DND-41 (cell line): ENCODE measurements around the gene ADGRD2.

ENCODE experiments used
- ATAC-seq: fragments of 200-7000 bp; cut with Tn5 transposase; 3 replicates; pipeline ENCODE4 v1.9.1; 2021; ENCODE audit warnings: low read depth; ENCODE audit not compliant: insufficient read depth
- DNase-seq: peaks from one replicate; pipeline ENCODE4 v3.0.0-alpha.2; 2020
- H2AFZ ChIP-seq: 2 replicates; pipeline ENCODE4 v1.6.0; 2012; ENCODE audit warnings: low read depth, low read length
- H3K27ac ChIP-seq: 2 replicates; pipeline ENCODE4 v1.5.1; 2012; ENCODE audit warnings: low read length, inconsistent platforms
- H3K27me3 ChIP-seq: fragments of 200-600 bp; sonication (generic); 2 replicates; pipeline ENCODE4 v1.6.0; 2012; ENCODE audit warnings: low read length, mild to moderate bottlenecking, inconsistent platforms; ENCODE audit not compliant: insufficient read depth, poor library complexity
- H3K36me3 ChIP-seq: 2 replicates; pipeline ENCODE4 v1.5.1; 2012; ENCODE audit warnings: low read length, inconsistent platforms; ENCODE audit not compliant: insufficient read depth
- H3K4me1 ChIP-seq: 2 replicates; pipeline ENCODE4 v1.5.1; 2012; ENCODE audit warnings: mild to moderate bottlenecking, low read length; ENCODE audit not compliant: insufficient read depth
- H3K4me2 ChIP-seq: 2 replicates; pipeline ENCODE4 v1.6.0; 2012; ENCODE audit warnings: mild to moderate bottlenecking, moderate library complexity, low read length, inconsistent platforms; ENCODE audit not compliant: insufficient read depth
- H3K4me3 ChIP-seq, 2 experiments: fragments of 200-600 bp in 1 of 2; shearing (Covaris generic) in 1 of 2; 2 replicates each; pipeline ENCODE4 v1.5.1; 2012 to 2016; ENCODE audit warnings: inconsistent platforms in 2 of 2, low read length in 2 of 2, mild to moderate bottlenecking in 2 of 2, low read depth in 1 of 2, moderate library complexity in 1 of 2
- H3K79me2 ChIP-seq: 2 replicates; pipeline ENCODE4 v1.6.0; 2012; ENCODE audit warnings: low read length, inconsistent platforms; ENCODE audit not compliant: insufficient read depth
- H3K9ac ChIP-seq: 2 replicates; pipeline ENCODE4 v1.6.0; 2012; ENCODE audit warnings: low read depth, mild to moderate bottlenecking, inconsistent platforms, low read length, moderate library complexity
- H3K9me3 ChIP-seq: 2 replicates; pipeline ENCODE4 v1.5.1; 2012; ENCODE audit warnings: low read length, moderate library complexity, mild to moderate bottlenecking, inconsistent platforms; ENCODE audit not compliant: insufficient read depth, severe bottlenecking
- H4K20me1 ChIP-seq: 2 replicates; pipeline ENCODE4 v1.6.0; 2012; ENCODE audit warnings: low read length; ENCODE audit not compliant: insufficient read depth
- EZH2 ChIP-seq: IDR thresholded peaks from 3 replicates; pipeline ENCODE4 v1.6.1; 2012; ENCODE audit warnings: borderline replicate concordance, low read depth, mild to moderate bottlenecking, moderate library complexity, low read length, inconsistent platforms; ENCODE audit not compliant: severe bottlenecking
- TF ChIP-seq, protein P1 (sequence below): IDR thresholded peaks from 2 replicates; pipeline ENCODE4 v1.5.1; 2012; ENCODE audit warnings: borderline replicate concordance, low read length, moderate library complexity, mild to moderate bottlenecking; ENCODE audit not compliant: poor library complexity, severe bottlenecking; ENCODE audit errors: extremely low read depth

The ADGRD2 gene, protein sequence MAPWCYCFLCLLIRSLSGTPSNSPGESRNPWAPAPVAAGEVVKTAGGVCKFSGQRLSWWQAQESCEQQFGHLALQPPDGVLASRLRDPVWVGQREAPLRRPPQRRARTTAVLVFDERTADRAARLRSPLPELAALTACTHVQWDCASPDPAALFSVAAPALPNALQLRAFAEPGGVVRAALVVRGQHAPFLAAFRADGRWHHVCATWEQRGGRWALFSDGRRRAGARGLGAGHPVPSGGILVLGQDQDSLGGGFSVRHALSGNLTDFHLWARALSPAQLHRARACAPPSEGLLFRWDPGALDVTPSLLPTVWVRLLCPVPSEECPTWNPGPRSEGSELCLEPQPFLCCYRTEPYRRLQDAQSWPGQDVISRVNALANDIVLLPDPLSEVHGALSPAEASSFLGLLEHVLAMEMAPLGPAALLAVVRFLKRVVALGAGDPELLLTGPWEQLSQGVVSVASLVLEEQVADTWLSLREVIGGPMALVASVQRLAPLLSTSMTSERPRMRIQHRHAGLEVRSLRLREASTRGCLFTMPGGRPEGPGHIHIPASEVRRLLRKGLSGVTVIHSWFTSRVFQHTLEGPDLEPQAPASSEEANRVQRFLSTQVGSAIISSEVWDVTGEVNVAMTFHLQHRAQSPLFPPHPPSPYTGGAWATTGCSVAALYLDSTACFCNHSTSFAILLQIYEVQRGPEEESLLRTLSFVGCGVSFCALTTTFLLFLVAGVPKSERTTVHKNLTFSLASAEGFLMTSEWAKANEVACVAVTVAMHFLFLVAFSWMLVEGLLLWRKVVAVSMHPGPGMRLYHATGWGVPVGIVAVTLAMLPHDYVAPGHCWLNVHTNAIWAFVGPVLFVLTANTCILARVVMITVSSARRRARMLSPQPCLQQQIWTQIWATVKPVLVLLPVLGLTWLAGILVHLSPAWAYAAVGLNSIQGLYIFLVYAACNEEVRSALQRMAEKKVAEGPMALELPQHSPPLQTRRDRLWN

DNA sequence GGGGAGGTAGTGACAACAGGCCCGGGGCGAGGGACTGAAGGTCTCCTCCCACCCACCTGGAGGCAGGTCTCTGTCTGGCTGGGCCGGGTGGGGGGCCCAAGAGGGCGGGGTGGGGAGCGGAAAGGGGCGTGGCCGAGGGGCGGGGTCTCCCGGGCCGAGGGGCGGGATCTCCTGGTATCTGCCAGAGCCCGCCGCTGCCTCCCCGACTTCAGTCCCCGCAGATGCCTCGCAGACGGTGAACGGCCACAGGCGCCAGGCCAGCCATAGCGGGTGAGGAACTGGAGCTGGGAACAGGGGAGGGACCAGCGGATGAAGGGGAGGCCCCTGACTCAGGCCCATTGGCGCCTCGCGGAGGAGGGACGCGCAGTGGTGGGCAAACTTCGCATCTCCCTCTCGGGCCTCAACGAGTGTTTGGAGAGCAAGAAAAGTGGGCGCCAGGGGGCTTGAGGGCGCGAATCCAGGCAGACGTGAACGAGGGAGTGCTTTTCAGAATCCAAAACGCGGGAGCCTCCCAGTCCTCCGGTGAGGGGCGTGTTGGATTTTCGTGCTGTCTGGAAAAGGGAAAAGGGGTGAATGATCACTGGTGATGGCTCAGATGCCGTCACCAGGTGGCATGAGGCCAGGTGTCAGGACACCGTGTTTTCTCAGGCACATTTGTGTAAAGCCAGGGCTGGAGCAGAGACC lies at the start of gene ADGRD2:
ADGRD2 (plus strand) TSS at position 211 of the 684 bp plus-strand sequence. CDS start 1,216 bp downstream, outside the sequence.
- H3K36me3 ChIP-seq, result no peaks in the 10 kb centered on the region
- ATAC-seq (no peak), DNase-seq (no peak)
- H3K27me3 ChIP-seq, result no peaks in the 10 kb centered on the region
- no peak within 1 kb of the TSS for H3K4me2 ChIP-seq
- TF ChIP-seq EZH2, result no peak
- TF ChIP-seq, protein P1, sequence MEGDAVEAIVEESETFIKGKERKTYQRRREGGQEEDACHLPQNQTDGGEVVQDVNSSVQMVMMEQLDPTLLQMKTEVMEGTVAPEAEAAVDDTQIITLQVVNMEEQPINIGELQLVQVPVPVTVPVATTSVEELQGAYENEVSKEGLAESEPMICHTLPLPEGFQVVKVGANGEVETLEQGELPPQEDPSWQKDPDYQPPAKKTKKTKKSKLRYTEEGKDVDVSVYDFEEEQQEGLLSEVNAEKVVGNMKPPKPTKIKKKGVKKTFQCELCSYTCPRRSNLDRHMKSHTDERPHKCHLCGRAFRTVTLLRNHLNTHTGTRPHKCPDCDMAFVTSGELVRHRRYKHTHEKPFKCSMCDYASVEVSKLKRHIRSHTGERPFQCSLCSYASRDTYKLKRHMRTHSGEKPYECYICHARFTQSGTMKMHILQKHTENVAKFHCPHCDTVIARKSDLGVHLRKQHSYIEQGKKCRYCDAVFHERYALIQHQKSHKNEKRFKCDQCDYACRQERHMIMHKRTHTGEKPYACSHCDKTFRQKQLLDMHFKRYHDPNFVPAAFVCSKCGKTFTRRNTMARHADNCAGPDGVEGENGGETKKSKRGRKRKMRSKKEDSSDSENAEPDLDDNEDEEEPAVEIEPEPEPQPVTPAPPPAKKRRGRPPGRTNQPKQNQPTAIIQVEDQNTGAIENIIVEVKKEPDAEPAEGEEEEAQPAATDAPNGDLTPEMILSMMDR, result no peak
- no peaks in the 10 kb centered on the region for H3K9me3 ChIP-seq
- H4K20me1 ChIP-seq, result peaks cover 5% of the 10 kb centered on the region; the same call in 1 of the 2 replicates
- H3K4me3 ChIP-seq, result no peak within 1 kb of the TSS
- H3K9ac ChIP-seq, result no peak within 1 kb of the TSS
- no peak within 1 kb of the TSS for H2AFZ ChIP-seq
- no peak within 1 kb of the TSS for H3K27ac ChIP-seq
- H3K79me2 ChIP-seq, result no peaks in the 10 kb centered on the region
- no peaks in the 10 kb centered on the region for H3K4me1 ChIP-seq

DNA sequence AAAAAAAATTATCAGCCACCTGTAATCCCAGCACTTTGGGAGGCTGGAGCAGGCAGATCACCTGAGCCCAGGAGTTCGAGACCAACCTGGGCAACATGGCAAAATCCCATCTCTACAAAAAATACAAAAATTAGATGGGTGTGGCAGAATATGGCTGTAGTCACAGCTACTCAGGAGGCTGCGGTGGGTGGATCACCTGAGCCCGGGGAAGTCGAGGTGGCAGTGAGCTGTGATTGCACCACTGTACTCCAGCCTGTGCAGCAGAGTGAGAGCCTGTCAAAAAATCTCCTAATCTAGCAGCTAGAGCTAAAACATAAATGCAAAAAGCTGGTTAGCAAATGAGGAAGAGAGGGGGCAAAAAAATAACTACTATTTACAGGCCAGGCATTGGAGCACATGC lies 47.0 kb upstream of the ADGRD2 start:
- peaks cover 57% of the 10 kb centered on the region for H4K20me1 ChIP-seq
- no peaks in the 10 kb centered on the region for H3K4me1 ChIP-seq
- H3K36me3 ChIP-seq, result peaks cover 88% of the 10 kb centered on the region
- H3K27ac ChIP-seq, result no peak overlapping the region
- no peaks in the 10 kb centered on the region for H3K27me3 ChIP-seq
- no peak overlapping the region for H3K4me2 ChIP-seq
- no peak overlapping the region for H3K9ac ChIP-seq
- H3K9me3 ChIP-seq, result no peaks in the 10 kb centered on the region
- no peak for TF ChIP-seq EZH2
- TF ChIP-seq, protein P1, result no peak
- ATAC-seq (no peak), DNase-seq (no peak)
- H2AFZ ChIP-seq, result no peak overlapping the region
- H3K79me2 ChIP-seq, result peaks cover 85% of the 10 kb centered on the region
- H3K4me3 ChIP-seq, result no peak overlapping the region

DNA sequence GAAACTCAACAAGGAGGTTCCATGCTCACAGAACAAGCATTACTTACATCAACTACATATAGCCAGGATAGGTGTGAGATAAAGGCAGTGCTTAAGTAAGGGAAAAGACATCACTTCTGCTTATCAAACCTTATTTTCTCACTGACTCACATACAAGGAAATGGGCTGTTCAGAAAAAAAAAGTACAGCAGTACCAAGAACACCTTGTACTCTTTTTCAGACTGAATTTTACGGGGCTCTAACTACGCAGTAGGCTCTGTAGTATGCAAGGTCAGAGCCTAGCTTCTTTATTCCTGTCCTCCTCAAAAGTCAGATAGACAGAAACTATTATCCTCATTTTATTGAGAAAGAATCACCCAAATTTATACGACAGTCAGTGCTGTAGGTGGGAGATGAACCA lies 40.8 kb upstream of the ADGRD2 start:
- H3K79me2 ChIP-seq, result peaks cover 77% of the 10 kb centered on the region
- peaks cover 27% of the 10 kb centered on the region; the same call in 1 of the 2 replicates for H4K20me1 ChIP-seq
- no peak overlapping the region for H2AFZ ChIP-seq
- no peak overlapping the region for H3K27ac ChIP-seq
- H3K4me2 ChIP-seq, result no peak overlapping the region
- DNase-seq, result no peak
- no peak overlapping the region for H3K9ac ChIP-seq
- peaks cover 90% of the 10 kb centered on the region for H3K36me3 ChIP-seq
- TF ChIP-seq, protein P1, result no peak
- TF ChIP-seq EZH2, result no peak
- no peaks in the 10 kb centered on the region for H3K9me3 ChIP-seq
- H3K4me1 ChIP-seq, result peaks cover 28% of the 10 kb centered on the region
- ATAC-seq, result no peak
- H3K4me3 ChIP-seq, result no peak overlapping the region
- no peaks in the 10 kb centered on the region for H3K27me3 ChIP-seq
